GM04504 (cell line): ENCODE measurements around the gene PCSK5.
"Not testable (repeated sequence)": the region's sequence is repeated elsewhere in the genome, so short reads cannot be mapped to it uniquely, and the experiment has no call there.

Experiments used
- DNase-seq: peaks from one replicate; pipeline ENCODE4 v3.0.0-alpha.2; 2012; ENCODE audit warnings: low read depth

PCSK5 gene

DNA sequence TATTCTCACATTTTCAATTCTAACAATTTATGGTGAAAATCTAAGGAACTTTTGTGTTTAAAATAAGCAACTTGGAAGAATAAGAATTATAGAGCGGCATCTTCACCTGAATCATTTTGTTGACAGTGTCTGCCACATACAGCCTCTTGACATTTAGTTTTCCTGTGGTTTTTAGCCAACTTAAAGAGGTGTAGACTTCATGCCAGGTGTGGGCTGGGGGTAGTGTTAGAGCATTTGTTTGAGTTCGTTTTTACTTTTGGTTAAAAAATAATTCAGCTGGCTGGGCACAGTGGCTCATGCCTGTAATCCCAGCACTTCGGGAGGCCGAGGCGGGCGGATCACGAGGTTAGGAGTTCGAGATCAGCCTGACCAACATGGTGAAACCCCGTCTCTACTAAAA lies 72.8 kb downstream of the PCSK5 start:
- DNase-seq: not testable (repeated sequence)

DNA sequence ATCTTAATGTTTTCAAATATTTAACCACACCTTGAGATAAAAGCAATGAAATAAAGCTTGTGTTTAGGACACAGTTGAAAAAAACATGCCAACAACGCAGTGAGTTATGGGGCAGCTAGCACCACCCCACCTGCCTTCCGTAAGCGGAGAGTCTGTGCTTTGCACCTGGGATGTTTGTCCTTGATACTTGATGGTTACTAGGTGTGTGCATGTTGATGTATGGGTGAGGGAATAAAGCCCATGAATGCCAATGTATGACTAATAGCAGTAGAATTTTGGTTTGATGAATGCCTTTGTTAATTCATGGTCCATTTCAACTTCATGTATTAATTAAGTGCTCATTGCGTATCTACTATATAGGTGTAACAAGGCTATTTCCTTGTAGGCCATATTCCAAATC lies 74.0 kb downstream of the PCSK5 start:
- DNase-seq: no peak

DNA sequence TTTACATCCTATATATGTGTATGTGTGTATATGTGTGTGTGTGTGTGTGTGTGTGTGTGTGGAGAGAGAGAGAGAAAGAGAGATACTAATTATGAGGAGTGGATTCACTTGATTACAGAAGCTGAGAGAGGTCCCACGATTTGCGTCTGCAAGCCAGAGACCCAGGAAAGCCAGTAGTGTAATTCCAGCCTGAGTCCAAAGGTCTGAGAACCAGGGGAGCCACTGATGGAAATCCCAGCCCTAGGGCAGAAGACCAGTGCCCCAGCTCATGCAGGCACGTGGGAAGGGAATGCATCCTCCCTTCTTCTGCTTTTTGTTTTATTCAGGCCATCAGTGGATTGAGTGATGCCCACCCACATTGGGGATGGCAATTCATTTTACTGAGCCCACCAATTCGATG lies 74.8 kb downstream of the PCSK5 start:
- no peak for DNase-seq

- no peak for DNase-seq
Observed at GRCh38 chr9:75967556-75967955, 77.1 kb downstream of the PCSK5 start.

GRCh38 chr9:75974016-75974766 lies 83.7 kb downstream of the PCSK5 start:
- DNase-seq: no peak

- DNase-seq: no peak
Observed at GRCh38 chr9:75975071-75975470, 84.6 kb downstream of the PCSK5 start.

- DNase-seq: no peak
Observed at GRCh38 chr9:75976549-75976948, 86.1 kb downstream of the PCSK5 start.

DNA sequence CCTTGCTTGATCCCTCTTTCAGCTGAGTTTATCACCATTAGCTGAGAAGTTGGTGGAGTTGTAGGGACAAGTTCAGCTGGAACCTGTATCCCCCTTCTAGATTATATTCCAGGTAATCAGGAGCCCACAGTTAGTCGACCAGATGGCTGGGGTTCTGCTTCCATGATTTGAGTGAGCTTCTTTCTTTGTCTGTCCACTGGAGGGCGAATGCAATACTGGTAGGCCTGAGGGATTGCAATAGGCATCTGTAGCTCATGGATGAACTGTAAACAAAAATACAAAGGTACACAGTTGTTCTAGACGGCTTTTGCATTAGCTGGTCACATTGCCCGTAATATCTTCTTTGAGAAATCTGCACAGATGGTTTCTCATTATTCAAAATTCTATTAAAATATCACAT lies 88.9 kb downstream of the PCSK5 start:
- DNase-seq: no peak

DNA sequence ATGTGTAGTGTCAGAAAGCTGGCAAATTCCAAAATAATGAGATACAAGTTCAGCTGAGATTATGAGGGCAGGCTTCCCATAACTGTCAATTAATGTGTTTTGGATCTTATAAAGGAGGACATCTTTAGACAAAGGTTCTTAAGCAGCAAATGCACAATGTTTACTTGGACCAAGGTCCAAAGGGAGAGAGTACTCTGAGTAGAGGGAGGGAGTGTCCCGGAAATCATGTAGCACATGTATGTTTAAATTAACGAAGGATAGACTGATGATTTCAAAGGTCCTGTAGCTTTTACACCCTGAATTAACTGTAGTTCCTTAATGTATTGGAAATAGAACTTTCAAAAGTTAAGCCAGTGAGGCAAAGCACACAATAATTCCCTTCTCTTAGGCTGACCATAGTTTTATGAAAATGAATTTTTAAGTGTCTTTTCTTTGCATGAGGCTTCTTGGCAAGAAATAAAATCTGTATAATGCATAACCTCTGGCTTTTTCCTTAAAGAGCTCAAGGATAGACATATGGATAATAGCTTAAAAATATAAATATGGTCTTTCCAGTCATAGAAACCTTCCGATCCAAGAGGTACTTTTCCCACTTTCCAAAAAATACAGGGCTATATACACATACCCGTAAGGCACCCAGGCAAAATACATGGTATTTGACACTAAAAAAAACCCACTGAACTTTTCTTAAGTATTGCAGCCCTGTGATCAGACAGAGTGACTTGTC lies 93.0 kb downstream of the PCSK5 start:
- no peak for DNase-seq

DNA sequence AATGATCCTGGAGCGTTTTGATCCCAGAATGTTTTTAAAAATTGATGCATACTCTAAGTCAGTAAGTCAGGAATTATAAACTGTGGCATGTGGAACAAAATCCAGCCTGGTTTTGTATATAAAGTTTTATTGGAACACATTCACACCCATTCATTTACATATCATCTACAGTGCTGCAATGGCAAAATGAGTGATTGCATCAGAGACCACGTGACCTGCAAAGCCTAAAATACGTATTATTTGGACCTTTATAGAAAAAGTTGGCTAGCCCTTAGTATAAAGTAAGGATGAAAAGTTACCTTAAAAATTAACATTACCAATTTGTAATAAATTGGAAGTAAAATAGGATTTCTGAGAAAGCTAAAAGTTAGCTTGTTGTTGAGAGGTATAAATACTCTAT lies 95.0 kb downstream of the PCSK5 start:
- DNase-seq: no peak

DNA sequence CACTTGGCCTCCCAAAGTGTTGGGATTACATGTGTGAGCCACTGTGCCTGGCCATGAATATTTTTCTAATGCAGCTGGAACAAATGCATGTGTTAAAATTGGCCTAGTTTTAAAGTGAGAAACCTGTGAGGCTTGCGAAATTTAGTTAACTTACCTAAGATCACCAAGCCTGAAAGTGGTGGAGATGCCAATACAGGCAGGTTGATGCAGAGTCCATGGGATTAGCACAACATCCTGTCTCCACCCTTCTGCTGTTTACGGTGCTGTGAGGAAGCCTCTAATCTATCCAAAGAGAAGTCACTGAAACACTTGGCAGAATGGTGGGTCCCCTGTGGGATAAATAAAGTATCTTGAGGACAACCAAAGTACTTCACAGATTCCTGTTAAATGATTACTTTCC lies 98.2 kb downstream of the PCSK5 start:
- DNase-seq: no peak

GRCh38 chr9:75990156-75990555 lies 99.7 kb downstream of the PCSK5 start:
- DNase-seq: no peak

GRCh38 chr9:75990576-75991304 lies 100.3 kb downstream of the PCSK5 start:
- DNase-seq: no peak

GRCh38 chr9:75992482-75993206 lies 102.2 kb downstream of the PCSK5 start:
- no peak for DNase-seq

DNA sequence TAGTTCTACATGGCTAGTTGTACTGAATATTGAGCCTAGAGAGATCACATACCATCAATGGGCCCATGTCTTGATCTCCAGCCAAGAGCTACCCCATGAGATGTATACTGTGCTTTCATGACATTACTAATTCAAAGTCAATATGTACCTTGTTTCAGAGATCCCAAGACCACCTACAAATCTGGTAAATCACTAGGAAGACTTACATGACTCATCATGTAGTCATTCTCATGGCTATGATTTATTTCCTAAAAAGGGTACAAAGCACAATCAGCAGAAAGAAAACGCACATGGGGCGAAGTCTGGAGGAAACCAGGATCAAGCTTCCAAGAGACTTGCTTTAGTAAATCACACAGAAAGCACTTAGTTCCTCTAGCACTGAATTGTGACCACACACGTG lies 103.0 kb downstream of the PCSK5 start:
- DNase-seq: no peak

DNA sequence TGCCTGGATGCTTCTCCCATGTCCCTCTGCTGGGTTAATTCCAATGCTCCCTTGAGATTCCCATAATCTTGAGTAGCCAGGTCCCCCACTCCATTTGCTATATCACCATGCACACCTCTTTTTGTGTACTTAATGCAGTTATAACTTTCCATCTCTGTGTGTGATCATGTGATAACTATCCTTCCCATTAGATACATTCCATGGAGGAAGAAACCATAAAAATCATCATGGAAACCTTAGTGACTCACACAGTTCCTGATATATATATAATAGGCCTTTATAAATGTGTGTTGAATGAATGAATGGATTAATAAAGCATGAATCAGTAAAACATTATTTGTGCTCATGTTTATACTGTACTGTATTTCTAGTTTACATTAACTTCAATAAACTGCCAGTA lies 104.6 kb downstream of the PCSK5 start:
- no peak for DNase-seq

GRCh38 chr9:75996726-75997125 lies 106.3 kb downstream of the PCSK5 start:
- DNase-seq: no peak

GRCh38 chr9:75997206-75997605 lies 106.7 kb downstream of the PCSK5 start:
- DNase-seq: no peak

DNA sequence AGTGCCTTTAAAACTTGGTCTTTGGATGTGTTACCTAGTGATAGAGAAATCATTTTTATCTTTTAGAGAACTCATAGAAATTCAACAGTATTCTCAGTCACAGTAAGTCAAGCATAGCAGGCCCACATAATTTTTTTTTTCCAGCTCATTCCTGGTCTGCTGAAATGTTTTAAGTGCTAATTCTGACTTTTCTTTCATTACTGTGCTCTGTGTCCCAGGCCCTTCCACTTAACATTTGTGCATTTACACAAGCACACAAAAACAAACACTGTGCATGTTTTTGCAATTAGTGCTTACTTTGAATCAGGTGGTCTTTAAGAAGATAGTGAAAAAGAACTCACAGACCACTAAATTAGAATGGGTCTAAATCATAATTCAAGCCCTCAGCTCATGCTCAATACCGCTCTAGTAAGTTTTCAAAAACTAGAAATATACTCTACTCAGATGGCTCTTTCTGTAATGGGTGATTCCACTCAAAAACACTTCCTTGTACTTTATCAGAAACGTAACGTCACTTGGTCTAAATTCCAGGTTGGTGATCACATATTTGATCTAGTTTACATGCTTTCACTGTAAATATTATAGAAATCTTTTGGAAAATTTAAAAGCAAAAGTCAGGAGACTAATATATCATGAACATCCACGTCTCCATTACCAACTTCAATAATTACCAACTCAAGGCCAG lies 107.8 kb downstream of the PCSK5 start:
- no peak for DNase-seq

DNA sequence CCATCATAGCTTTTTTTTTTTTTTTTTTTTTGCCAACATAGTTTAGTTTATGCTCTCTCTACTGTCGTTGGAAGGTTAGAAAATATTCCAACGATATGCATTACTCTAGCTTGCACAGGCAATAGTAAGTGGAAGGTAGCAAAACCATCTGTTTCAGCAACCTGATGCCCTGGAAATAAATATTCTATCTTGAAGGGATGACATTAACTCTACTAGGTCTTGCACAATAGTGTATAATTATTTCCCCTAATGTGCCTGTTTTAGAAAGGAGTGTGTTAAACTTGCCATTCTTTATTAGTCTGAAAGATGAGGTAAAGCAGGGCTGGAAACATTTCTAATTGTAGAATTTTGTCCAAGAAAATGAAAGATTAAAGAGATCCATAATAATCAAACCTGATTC lies 111.0 kb downstream of the PCSK5 start:
- DNase-seq: no peak

- DNase-seq: no peak
Observed at GRCh38 chr9:76003041-76003440, 112.6 kb downstream of the PCSK5 start.

DNA sequence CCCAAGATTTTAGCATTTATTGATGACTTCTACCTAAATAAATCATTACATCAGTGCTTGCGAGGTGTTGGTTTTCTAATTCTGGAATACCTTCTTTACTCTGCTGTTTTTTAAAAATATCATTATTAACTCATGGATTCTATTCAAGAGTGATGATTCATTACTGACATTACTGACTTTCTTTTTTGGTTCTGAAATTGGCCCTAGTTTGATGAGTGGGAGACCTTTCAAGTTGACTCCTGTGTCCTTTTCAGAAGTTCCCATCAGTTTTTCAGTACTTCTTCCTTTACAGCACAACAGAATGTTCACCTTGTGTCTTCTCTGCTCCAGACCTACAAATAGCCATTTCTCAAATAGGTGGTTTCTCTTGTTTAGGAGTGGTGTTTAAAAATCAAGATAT lies 114.1 kb downstream of the PCSK5 start:
- no peak for DNase-seq
